Measurements from ENCODE around the gene LAMA4.
"Not testable (repeated sequence)": the region's sequence is repeated elsewhere in the genome, so short reads cannot be mapped to it uniquely, and the experiment has no call there.

LAMA4 gene

DNA sequence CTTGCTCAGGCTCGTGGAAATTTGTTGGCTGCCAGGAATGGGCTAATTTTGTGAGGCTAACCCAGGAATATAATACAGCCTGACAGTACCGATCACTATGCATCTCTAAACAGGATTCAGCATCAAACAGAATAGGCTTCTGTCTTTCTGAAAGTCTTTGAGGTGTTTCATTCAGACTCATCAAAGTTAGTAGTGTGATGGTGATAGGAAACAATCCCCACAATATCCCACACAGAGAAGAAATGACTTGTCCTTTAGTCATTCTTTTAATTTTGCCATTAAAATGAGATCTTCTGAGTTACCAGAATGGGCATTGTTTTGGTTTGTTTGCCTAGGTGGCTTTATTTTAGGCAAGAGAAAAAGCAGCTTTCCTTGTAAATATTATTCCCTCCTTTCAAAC is 112.7 kb downstream of the LAMA4 start:
- DNase-seq = no peak

DNA sequence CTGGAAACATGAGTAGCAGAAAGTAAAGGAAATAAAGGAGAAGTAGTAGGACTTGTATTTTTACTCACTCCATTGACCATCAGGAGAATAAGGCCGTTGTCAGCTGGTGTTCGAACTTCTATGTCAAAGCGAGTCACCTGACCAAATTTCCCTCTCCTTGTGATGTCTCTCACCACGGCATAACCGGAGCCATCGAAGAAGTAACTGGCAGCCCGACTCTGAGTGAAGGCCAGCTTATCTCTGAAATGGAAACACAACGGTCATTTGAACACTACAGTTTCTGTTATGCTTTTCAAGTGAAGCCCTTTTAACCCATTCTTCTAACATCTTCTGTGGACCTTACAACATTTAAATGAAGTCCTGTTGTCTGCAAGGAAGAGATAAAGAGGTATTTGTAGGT is 115.3 kb downstream of the LAMA4 start:
- no peak for DNase-seq

DNA sequence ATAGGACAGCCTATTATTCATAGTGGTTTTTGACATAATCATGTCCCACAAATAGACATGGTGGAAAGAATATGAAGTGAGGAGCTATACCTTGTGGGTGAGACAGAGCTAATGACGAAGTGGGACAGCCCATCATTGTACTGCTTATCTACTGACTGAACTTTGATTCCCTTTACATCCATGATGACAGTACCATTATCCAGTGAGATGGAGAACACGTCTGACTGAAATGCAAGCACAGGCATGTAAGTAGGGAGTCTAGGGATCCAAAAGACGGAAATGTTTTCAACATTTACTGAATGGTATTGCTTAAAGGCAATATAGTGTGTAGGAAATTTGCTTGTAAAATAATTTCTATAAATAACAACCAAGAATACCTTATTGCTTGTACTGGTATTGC is 123.5 kb downstream of the LAMA4 start:
- DNase-seq = no peak

DNA sequence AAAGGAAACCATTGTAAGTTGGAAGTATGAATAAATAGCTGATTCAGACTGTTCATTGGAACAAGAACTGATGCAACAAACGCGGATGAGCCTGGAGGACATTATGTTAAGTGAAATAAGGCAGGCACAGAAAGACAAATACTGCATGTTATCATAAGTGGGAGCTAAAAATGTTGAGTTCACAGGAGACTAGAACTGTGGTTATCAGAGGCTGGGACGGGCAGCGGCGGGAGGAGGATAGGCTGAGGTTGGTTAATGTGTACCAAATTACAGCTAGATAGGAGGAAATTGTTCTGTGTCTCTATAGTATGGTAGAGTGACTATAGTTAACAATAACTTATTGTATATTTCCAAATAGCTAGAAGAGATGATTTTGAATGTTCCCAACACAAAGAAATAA is 126.2 kb downstream of the LAMA4 start:
- no peak for DNase-seq

DNA sequence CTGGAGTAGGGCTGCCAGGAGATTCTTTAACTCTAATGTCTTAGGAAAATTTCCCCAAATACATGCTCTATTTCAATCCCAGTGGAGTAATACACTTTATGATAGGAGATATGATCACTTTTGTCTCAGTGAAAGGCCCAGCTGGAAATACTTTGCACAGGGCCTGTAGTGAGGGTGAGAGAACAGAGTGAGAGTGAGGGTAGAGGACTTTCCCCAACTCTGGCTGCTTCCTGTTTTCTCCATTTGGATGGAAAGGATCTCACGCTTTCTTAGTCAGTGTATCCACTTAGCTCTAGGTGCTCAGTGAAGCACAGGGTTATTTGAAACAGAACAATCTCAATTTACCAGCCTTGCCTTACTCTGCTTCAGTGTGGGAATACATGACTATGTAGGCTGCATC is 130.4 kb downstream of the LAMA4 start:
- no peak for DNase-seq

DNA sequence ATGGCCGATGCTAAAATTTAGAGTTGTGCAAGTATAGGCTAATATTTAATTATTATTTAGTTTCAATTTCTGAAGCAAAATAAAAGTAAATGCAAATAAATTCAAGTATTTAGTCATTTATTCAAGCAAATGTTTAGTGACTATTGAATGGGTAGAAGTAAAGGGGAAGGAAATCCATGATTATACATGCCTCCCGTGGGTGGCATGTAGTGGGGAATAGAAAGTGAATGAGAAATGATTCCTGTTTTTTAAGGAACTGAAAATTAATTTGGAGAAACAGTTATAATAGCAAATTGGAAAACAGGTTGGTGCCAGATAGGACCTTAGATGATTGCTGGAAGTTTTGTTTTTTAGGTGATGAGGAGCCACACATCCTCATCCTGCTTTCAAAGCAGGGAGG is 131.6 kb downstream of the LAMA4 start:
- DNase-seq = no peak

DNA sequence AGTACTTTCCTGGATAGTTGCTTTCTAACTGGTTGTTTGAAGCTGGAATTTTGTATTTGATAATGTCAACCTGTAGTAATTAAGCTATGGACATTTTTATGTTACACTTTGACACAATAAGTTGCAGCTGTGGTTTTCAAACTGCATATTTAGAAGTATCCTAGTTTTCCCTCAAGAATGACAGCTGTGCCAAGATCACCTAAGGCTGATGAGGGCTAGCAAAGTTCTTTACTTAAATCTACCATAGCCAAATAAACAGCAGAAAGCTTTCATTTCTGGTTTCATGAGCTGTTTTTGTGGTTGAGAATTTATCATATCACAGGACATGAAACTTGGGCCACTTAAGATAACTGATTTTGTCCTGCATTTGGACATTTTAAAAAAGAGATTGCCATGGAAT is 136.3 kb downstream of the LAMA4 start:
- no peak for DNase-seq

DNA sequence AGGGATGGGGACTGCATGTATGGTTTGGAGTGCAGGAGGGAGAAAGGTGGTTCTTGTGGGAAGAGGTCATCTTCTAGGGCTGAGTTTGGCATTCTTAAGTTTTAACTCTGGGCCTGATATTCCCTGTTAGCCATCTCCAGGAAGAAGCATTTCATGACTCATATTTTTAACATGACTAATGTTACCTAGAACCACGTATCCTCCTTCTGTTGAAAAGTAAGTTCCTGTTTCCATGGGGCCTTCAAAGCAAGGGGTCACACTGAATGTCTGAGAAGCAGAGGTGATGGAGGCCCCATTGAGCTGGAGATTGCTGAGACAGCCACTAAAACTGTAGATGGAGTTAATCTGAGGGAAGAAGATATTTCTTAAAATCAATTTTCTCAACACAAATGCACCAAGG is 136.8 kb downstream of the LAMA4 start:
- peak; percentile 44 for DNase-seq

DNA sequence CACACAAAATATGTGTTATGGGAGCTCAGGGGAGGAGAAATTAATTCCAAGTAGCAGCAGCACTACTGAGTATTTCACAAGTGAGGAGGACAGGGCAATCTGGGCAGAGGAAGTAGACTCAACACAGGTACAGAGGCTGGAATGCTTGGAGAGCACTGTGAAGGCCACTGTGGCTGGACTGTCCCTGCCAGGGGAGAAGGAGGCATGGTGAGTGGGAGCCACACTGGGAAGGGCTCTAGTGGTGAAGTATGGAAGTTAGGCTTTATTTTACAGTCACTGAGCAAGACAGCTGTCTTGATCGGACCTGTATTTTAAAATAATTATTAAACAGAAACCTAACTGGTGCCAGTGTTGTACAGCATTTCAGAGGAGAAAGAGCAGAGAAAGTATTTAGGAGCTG is 138.1 kb downstream of the LAMA4 start:
- DNase-seq = no peak

DNA sequence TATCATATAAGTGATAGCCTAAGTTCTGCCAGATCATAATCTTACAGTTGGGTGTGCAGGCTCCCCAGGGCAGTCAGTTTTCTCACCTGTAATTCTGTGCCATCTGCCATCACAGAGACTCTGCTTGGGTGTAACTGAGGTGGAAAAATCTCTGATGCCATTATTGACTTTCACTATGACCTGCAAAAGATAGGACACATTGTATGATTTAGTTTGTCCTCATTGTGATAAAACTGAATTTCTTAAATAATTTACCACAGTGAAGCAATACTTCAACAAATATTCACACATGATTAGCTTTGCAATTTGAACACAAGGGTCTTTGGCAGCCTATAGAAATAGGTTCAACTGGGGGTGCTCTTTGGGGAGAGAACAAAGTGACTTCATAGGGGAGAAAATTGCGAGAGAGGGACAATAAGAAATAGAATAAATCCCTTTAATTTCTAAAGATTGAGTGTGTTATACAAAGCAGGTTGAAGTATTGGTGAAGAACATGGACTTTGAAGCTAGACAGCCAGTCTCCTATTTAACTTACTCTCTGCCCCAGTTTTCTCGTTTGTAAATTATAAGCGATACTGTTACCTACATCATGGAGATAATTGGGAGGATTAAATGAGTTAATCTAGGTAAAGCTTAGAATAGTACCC is 139.7 kb downstream of the LAMA4 start:
- DNase-seq = no peak

DNA sequence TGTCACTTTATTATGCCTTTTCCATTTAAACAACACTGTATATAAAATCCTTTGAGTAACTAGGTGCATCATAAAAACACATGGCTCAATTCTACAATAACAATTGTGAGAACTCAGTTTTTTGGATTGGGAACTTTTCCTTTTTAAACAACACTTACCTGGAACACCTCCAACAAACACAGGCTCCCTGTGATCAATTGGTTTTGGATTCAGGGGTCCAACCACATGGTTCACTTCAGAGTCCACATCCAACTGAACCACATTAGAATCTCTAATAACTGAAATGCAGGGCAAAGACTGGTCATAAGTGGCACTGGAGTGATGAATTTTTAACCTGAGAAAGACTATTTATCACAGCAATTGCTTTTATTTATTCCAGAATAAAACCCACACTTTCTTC is 140.4 kb downstream of the LAMA4 start:
- no peak for DNase-seq

DNA sequence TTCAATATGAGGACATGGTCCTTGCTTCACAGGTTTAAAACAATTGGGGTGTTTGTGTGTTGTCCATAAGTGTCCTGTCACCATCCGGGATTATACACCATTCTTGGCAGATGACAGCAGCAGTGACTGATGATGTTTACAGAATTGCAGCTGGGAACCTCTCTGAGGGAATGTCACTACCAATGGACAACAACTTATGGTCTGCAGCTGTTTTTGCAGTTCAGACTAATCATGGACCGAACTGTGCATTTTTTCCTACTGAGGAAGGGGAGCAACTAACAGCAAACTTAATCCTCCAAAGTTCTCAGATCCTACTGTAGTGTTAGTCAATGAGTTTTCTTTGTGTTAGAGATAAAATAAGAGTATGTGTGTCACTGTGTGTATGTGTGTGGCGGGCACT is 140.9 kb downstream of the LAMA4 start:
- no peak for DNase-seq

DNA sequence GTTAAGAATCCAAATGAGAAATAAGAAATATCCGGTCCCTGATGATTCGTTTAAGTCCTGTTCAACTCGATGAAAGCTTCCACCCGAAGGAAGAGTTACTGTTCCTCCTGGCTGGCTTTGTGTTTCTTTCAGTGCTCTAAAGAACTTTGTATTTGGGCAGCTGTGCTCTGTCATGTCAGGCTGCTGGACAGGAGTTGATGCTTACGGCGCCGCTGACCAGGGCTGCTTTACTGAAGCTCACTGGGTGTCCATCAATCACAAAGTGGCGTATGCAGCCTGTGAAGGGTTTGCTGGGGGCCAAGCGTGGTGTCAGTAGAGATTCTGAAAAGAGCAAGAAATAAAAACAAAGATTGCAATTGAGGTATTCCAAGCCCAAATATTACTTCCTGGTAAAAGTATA is 145.1 kb downstream of the LAMA4 start:
- DNase-seq = no peak

DNA sequence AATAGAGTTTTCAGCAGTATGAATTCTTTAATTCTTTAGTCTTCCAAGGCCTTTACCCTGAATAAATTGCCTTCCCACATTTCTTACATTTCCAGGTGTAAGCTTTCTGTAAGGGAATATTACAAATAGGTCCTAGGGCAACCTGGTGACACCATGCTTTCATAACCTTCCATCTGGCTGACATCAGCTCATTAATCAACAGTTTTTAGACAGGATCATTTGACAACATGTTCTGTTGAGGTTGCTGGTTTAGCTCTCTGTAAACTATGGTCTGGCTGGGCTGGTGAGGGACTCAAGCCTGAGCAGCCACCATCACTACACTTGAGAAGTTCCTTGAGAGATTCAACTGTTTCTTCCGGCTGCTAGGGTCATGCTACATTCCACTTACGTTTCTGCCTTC is 147.8 kb downstream of the LAMA4 start:
- DNase-seq = no peak

DNA sequence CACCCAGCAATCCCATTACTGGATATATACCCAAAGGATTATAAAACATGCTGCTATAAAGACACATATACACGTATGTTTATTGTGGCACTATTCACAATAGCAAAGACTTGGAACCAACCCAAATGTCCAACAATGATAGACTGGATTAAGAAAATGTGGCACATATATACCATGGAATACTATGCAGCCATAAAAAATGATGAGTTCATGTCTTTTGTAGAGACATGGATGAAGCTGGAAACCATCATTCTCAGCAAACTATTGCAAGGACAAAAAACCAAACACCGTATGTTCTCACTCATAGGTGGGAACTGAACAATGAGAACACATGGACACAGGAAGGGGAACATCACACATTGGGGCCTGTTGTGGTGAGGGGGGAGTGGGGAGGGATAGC is 148.3 kb downstream of the LAMA4 start:
- not testable (repeated sequence) for DNase-seq

DNA sequence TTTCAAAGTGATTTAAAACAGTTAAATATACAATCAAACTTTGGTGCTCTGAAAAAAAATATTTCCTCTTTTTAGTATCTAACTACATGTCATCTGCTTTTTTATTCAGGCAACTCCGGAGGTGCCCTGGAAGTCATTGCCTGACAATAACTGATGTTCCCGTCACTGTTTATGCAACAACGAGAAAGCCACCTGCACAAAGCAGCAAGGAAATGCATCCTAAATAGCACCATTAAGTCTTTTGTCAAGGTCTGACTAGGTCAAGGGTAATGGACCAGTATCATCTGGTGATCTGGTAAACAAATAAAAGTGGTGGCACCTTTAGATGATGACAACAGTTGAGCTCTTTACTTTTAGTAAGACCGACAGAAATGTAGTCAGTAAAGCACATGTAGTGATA is 153.8 kb downstream of the LAMA4 start:
- no peak for DNase-seq

DNA sequence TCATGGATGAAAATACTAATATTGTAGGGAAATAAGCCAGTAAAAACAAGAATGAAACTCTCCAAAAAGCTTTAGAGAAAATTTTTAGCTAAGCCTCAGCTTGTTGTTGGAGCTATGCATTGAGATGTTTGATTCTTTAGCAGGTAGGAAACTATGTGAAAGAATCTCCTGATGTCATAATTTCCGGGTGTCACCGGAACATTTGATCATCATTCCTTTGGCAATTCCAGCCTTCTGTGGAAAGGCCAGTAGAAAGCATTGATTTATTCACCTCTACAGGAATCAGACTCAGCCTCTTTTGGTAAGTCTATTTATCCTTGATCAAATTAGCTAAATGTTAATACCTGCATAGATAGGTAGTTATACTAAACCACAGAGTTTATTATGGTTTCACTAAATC is 157.5 kb downstream of the LAMA4 start:
- DNase-seq = no peak

DNA sequence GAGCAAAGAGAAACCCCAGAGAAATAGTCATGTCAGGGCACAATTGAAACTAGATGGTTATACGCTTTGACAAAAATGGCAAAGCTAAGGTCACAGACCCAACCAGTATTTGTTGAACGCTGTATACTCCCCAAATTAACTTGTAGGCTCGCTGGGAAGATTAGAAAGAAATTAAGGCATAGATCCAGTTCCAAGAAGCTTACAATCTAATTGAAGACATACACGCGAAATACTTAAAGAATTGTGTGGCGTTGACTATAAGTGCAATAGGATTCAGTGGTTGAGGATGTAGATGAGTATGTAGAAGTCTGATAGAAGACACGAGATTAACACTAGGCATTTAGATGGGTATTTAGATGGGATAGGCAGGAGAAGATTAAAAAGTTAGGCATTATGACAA is 166.5 kb downstream of the LAMA4 start:
- DNase-seq = no peak

DNA sequence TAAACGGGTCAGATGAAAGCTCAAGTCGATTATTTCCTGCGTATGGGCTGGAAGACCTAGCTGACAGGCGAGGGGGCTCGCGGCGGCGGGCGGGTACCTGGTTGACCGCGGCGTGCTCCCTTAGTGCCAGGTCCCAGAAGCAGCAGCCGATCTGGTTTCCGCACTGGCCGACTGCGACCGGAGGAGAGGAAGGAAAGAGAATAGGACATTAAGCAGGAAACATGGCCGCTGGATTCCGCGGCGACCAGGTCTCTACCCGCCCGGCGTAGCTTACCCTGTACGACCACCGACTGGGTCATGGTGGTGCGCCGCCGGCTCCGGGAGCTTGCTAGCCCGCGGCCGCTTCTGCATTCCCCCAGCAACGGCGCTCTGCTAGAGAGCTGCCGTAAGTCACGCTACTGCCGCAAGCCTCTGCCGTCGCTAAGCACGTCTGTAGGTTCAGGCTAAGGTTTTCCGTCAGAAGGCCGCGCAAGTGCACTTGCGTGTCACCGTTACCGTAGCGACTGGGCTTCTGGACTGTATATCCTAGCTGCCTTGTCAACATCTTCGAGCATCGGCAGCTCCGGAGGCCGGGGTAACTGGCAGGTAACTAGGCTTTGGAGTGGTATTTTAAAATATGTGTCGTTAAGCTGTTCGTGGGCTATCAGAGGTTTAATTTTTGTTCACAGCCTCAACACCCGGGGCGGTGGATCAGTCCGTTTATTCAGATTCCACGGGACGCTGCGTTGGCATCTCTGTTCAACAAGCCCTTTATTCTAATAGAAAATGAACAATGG is 167.0 kb downstream of the LAMA4 start, which contains the start of the genes FAM229B and TUBE1:
Gene FAM229B (plus strand): TSS at position 456 of the 776 bp plus-strand sequence. CDS start 11,693 bp downstream, outside the sequence.
Gene TUBE1 (minus strand): TSS at position 347 of the 776 bp plus-strand sequence. CDS start 48 bp downstream, at position 299.
- DNase-seq = peak; percentile 94

DNA sequence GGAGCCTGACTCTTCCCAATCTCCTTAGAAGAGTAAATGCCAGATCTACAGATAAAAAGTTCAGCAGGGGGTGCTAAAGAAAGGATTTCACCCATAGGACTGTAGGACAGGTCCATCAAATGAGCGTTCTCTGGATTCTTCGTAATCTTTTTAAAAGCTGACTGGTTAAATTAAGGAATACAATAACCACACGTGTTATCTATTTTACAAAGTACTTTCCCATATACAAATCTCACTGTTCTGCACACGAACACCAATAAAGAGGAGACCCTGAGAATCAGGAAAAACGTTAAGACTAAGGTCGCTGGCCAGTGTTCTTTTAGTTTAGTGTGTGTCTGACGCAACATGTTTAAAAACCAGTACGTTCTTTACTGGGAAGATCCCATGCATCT is 167.6 kb downstream of the LAMA4 start:
- peak; percentile 37 for DNase-seq

DNA sequence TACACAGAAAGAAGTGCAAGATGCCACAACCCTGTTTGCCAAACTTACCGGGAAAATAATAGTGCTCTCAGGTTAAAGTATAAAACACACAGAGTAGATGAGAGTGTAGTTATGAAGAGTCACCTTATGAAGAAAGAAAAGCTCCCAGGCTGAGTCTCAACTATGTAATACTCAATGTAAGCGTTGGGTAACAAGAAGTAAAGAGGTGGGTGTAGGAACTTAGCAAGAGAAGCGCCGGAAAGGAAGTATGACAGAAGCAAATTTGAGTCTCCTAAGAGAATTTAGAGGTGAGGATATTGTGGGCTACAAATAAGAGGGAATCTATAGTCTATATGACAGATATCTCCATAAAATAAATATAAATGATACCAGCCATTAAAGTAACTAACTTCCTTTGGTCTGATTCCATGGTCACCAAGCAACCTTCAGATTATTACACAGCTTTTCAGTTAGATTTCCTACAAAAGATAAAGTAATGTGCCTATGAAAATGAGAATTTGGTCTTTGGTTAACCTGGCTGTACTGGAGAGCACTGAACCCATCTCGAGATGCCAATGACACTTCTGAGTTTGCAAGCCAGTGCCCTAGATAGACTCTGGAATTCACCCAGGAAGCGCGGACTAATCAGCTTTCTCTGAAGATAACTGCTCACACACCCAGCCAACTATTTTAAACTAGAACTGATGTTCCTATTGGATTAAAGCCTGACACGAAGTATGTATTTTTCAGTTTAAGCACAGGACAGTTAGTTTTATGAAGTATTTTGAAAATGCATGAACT is 168.9 kb downstream of the LAMA4 start:
- no peak for DNase-seq

DNA sequence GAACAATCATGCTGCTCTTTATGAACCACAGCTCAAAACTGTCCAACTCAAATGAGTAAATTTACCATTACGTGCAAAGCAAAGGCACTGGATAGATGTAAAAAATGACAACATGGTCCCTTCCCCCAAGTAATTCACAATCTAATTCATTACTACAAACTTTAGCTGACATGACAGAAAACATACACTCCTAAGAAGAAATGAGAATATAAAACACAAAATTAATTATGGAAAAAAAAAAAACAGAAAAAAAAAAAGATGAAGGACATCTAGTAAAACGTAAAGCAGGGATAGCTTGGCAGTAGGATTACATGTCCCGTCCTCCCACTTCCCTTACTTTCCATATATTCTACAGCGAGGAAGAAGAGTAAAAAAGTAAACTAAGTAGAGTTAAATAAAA is 172.8 kb downstream of the LAMA4 start:
- no peak for DNase-seq

DNA sequence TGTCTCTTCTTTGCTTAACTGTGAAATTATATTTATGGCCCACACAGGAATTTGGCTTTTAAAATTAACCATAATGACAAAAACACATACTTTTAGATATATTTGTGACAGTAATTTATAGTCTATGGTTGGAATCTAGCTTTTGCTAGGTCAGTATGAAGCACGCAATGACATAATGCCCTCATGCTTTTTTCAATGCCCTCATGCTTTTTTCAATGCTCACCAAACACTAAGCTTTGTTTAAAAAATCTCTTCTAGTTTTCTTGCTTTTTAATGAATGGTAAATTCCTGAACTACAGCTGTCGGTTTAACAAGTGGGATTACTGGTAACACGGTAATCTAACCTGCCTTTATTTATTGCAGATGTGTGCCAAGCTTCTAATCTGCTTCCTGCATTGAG is 187.8 kb downstream of the LAMA4 start:
- no peak for DNase-seq

Data from activated CD4-positive, alpha-beta T cell treated with anti-CD3 and anti-CD28 coated beads, Interleukin-2, Interleukin-6, amounts not matched to agents 100 ng/mL and 50 ng/mL, durations not matched to agents 16 hours and 8 hours (primary cell).